HG03442 (cell line): ENCODE measurements around the gene ARAP3.

Experiments used
- ATAC-seq: cut with Tn5 transposase; IDR thresholded peaks from one replicate; pipeline ENCODE4 v1.9.1; 2021; ENCODE audit warnings: mild to moderate bottlenecking, moderate library complexity; ENCODE audit not compliant: unreplicated experiment

The ARAP3 gene

DNA sequence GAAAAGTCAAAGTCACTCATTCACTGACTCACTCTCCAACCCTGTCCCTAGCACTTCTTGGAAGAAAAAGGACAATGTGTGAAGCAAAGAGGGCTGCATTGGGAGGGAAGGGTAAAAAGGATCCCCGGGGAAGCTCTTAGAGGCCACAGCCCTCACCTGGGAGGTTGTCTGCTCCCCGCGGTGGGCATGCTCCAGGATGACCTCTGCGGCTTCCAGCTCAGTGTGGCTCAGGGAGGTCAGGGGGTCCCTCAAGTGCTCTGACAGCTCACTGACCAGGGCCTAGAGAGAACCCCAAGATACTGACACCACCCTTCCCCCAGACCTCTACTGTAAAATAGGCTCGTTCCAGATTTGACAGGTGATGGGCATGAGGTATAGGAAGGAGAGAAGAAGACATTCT is 34.8 kb downstream of the ARAP3 start:
- ATAC-seq, result no peak

DNA sequence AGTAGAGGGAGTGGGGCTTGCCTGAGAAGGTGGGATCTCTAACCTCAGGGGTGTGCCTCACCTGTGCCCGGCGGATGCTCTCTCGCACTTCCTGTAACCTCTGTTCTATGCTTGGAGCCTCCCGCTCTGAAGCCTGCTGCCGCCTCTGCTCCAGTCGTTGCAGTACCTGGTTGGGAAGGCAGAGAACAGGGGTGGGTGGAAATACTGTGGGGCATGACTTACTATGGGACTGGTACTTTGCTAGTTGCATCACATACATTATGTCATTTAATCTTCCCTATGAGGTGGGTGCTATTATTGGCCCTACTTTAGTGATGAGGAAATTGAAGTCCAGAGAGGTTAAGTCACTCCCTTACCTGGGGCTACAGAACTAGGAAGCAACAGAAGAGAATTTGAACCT is 36.0 kb downstream of the ARAP3 start:
- ATAC-seq, result no peak

DNA sequence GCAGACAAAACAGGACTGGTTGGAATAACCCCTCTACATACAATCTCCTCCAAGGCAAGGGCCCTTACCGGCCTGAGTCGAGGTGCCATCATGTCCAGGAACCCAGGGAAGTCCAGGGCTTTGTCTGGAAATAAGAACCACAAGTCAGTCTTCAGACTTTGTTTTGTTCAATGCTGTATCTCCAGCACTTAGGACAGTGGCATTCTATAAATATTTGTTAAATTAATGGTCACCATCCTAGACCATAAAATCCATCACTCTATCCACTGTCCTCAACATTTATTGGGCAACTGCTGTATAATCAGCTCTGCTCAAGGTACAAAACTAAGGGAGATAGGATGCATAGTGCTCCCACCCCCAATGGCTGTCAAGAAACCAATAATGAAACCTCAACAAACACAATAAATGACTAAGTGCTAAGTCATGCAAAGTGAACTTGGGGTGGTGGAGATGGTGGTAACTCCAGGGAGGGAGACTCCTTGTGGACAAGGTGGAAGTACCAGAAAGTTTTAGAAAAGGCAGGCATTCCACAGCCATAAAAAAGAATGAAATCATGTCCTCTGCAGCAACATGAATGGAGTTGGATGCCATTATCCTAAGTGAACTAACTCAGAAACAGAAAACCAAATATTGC is 40.3 kb downstream of the ARAP3 start:
- ATAC-seq, result peak; percentile 55

DNA sequence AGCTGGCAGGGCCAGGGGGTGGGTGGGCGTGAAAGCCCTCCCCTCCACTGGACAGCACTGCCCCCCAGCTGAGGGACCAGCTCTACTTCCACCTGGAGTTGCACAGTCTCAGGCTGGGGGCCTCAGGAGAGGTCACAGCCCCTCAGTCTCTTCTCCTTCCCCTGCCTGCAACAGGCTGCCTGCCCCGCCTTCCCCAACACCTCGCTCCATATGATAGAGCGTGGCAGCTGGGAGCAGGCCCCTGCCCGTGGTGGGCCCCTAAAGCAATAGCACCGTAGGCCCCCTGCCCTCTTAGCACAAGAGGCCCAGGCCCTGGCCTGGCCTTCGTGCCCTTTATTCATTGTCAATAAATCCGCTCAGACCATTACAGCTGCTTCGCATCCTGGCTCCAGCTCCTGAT is 41.3 kb downstream of the ARAP3 start:
- ATAC-seq, result no peak

DNA sequence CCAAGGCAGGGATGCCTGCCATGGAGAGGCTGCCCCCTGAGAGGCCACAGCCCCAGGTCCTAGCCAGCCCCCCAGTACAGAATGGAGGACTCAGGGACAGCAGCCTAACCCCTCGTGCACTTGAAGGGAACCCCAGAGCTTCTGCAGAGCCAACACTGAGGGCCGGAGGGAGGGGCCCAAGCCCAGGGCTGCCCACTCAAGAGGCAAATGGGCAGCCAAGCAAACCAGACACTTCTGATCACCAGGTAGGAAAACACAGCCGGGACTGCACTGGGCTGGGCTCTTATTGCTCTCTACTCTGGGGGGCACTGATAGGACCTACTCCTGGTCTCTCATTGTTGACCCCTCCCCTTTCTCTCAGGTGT is 42.0 kb downstream of the ARAP3 start:
- no peak for ATAC-seq

DNA sequence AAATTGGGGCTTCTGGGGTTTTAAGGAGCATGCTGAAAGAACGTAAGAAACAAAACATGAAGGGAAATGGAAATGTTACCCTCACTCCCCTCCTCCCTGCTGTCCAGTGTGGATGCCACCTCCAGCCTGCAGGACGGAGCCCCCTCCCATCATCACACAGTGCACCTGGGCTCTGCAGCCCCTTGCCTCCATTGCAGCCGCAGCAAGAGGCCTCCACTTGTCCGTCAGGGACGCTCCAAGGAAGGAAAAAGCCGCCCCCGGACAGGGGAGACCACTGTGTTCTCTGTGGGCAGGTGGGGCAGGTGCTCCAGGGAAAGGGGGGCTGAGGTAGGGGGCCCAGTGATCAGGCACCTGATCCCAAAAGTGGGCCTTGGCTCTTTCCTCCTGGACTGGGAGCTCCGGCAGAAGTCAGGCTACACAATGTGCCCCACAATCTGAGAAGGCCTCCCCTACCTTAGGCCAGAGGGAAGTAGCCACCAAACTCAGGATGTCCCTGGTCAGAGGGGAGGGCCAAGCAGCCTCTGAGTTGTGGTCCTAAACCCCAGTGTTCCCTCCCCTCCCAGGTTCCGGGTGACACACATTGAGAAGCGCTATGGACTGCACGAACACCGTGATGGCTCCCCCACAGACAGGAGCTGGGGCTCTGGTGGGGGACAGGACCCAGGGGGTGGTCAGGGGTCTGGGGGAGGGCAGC is 42.5 kb downstream of the ARAP3 start:
- no peak for ATAC-seq

DNA sequence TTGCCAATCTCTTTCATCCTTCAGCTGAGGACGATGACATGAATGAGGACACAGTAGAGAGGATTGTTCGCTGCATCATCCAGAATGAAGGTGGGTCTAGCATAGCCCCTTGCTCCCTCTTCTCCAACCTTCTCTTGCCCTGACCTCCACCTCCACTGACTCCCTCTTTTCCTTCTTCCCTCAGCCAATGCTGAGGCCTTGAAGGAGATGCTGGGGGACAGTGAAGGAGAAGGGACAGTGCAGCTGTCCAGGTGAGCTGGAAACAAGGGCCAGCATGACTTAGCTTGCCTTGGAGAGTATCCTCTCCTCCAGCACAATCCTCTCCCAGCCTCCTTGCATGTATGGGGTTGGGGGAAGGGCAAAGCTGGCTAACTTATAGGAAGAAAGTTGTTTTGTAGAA is 43.3 kb downstream of the ARAP3 start:
- no peak for ATAC-seq

DNA sequence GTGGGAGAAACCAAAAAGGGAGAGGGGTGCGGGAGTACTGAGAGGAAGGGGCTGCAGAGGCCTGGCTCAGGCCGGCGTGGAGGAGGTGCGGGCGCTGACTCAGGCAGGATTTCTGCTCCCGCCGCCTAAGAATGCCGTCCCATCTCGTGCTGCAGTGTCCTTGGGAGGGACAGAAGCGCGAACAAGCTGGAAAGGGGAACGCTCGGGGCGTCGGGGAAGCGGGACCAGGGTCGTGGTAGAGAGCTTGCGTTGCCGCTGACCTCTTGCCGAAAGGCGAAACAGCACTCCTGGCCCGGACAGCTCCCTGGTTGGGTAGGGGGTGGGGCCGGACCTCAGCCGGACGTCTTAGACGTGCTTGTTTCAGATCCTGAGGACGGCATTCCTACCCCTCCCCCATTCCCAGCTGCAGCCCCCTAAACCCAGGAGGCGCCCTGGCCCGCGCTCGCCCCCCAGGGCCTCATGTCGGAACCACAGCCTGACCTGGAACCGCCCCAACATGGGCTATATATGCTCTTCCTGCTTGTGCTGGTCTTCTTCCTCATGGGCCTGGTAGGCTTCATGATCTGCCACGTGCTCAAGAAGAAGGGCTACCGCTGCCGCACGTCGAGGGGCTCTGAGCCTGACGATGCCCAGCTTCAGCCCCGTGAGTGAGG is 44.1 kb downstream of the ARAP3 start:
- peak; percentile 33 for ATAC-seq

DNA sequence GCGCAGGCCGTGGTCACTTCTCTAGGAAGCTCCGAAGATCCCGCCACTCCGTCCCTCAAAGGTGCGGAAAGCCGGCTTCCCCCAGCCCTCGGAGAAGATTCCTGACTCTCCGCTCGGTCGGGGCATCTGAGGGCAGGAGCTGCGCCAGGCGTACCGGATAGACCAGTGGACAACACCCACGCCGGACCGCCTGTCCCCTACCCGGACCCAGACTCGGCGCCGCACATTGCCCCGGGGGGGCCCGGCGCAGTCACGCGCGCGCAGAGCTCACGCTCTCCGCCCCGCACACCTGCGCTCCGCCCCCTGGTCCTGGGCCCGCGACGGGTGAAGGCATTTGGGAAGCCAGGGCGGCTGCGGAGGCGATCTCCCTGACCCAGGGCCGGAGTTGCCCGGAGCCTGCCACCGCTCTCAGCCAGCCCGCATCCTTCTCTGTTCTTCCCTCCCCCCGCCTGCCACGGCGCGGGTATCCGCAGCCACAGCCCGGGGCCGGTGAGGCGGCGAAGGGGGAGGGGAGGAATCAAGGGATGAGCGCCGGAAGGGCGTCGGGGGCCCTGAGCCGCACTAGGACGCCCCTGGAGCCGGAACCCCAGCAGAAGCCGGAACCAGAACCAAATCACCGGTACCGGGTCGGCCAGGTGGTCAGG is 44.8 kb downstream of the ARAP3 start:
- ATAC-seq, result peak; percentile 16

DNA sequence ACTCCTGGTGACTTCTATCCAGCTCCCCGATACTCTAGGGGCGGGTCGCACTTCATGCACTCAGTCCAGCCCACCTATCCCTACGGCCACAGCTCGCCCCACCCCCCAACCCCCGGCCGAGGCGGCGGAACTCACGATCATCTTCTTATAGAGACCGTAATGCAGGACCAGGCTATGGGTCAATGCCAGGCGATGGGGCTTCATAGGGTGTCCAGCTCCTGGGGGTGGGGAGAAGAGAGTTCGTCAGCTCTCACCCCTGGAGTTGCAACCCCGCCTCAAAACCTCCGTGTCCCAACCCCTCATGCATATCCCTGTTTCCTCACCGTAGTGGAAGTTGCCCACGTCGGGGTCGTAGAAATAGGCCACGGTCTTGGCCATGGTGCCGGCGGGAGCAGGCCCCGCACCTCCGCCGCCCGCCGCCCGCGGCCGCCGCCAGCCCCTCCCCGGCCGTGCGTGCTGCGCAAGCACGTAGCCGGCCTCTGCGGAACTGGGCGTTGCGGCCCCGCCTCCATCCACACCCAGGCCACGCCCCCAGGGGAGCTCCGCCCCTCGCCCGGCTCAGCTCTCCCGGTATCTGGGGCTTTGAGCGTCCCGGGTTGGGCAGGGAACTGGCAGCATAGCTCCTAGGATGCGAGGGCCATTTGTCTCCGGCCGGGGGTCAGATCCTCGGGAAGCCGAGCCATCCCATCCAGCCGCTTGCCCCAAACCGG is 45.5 kb downstream of the ARAP3 start, which contains the start of the genes HDAC3 and RELL2:
Gene HDAC3, minus strand, starts transcription at position 437 of the 710 bp plus-strand sequence. Its CDS starts 59 bp downstream, at position 378.
Gene RELL2, plus strand, starts transcription at position 585 of the 710 bp plus-strand sequence. CDS start 1,229 bp downstream, outside the sequence.
- peak; percentile 63 for ATAC-seq

DNA sequence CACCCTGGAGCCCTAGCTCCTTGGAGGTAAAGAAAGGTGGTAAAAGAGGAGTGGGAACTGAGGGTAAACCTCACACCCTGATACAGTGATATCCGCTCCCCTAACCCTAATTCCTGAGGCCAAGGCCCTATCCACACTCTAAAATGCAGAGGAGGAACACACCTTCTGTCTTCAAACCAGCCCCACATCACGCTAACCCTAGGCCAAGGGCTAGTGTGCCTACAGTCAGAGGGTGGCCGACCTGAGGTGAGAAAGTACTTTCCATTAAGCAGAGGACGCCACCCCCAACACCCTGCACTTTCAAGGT is 46.0 kb downstream of the ARAP3 start:
- no peak for ATAC-seq

DNA sequence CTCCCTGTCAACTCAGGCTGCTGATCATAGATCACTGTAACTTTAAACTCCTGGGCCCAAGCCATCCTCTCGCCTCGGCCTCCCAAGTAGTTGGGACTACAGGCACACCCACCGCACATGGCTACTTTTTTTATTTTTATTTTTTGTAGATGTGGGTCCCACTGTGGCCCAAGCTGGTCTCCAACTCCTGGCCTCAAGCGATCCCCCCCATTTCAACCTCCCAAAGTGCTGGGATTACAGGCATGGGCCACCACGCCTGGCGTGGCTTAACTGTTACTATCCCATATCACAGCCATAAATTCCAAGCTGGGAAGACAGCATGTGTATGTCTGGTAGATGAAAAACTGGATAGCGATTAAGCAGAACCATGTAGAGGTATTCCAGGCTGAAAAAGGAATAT is 46.4 kb downstream of the ARAP3 start:
- ATAC-seq, result no peak

DNA sequence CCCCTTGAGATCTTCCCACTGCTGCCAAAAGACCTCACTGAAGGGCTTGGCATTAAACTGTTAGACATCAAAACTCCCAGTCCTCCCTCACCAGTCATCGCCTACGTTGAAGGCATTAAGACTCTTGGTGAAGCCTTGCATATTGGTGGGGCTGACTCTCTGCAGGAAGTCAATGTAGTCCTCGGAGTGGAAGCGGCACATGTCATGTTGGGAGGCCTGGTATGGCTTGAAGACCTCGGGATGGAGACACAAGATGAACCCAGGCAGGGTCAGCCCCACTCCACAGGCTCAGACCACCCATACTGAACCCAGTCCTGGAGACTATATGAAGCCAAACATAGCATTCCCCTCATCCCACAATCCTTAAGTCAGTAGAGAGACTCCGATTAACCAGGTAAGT is 47.3 kb downstream of the ARAP3 start:
- ATAC-seq, result no peak

DNA sequence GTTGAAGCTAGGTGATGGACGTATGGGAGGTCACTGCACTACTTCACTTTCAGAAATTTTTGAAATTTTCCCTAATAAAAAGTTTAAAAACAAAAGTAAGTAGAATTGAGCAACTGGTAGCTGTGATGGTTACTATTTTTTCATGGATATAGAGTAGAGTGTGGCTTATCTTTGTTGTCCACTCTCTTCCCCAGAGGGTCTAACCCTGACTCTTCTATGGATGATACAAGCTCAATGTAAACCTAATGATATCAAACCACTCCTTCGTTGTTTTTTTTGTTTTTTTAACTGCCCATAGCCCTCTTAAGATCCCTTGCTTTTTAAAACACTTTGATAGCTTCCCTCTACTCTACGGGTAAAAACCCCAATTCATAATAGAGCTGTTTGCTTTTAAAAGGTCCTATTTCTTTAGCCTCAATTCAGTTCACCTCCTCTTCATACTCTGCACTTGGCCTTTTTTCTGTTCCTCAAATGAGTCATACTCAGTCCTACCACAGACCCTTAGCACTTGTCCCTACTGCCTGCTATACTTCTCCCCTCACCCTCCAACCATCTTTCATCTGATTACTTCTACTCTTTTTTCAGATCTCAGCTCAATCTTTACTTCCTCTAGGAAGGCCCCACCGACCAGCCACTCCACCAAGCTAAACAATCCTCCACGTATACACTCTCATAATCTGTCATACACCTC is 48.0 kb downstream of the ARAP3 start:
- ATAC-seq, result peak; percentile 71

DNA sequence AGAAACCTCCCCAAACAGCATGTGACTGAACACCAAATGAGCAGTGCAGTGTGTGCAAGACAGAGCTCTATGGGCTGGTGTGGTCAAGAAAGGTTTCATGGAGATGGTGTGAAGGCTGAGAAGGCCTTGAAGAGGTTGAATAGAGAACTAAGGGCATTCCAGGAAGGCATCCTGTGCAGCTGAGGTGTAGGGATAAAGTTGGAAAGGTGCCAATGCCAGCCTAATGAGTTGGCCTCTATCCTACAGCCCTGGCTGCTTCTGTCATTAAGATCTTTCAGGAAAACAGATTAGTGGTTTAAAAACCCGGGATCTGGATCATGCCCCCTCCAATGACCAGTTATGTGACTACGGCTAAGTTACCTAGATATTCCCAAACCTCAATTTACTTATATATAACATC is 49.4 kb downstream of the ARAP3 start:
- ATAC-seq, result no peak

DNA sequence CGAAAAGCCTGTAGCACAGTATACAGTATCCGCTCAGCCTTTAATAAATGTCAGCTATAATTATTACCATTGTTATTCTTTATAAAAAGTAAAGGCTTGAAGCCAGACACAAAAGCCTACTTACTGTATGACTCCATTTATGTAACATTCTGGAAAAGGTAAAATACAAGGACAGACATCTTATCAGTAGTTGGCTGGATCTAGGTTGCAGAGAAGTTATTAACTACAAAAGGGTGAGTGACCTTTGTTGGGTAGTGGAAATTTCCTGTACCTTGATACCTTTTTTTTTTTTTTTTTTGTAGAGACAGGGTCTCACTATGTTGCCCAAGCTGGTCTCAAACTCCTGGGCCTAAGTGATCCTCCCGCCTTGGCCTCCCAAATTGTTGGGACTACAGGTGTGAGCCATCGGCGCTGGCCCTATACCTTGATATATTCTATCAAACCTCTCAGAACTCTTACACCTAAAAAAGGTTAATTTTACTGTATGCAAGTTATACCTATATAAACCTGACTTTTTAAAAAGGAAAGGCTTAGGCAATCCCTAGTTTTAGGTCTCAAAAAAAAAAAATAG is 51.4 kb downstream of the ARAP3 start:
- no peak for ATAC-seq

DNA sequence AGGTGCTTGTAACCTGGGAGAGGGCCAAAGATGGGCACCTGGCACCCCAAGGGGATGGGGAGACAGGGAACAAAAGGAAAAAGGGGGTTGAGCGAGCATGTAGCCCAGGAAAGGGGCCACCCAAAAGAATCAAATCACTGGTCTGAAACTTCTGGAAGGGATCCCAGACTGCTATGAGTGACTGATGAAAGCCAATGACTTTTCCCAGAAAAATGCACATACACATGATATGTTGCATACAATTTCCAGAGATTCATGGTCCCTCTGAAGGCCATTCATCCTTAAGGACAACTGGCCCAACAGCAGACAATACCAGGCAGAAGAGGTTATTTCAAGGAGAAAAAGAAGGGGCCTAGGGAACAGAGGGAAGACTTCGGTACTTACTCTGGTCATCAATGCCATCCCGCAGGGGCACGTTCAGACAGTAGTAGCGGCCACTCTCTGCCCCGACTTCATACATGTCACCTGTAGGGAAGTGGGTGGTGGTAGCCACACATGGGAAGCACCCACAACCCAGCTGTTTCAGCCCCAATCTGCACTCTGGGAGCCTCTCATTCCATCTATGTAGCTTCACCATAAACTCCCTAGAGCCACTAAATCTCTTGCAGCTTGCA is 53.7 kb downstream of the ARAP3 start:
- no peak for ATAC-seq

DNA sequence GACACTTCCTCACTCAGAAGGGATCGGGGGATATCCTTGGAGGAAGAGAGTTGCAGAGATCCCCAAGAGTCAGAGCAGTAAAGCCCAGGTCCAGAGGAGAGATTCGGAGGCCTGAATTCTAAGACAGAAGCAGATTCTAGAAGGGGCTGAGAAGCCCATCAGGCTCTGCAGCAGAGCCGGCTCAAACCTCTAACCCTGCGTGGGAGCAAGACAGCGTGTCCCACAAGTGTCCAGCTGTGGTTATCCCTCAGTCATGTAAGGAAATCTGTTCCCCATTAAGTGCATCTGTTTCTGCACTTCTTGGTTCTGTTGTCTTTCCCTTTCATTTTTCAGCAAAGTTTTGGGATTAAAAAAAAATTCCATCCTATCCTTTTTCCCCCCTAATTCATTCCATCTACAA is 58.4 kb downstream of the ARAP3 start:
- no peak for ATAC-seq

DNA sequence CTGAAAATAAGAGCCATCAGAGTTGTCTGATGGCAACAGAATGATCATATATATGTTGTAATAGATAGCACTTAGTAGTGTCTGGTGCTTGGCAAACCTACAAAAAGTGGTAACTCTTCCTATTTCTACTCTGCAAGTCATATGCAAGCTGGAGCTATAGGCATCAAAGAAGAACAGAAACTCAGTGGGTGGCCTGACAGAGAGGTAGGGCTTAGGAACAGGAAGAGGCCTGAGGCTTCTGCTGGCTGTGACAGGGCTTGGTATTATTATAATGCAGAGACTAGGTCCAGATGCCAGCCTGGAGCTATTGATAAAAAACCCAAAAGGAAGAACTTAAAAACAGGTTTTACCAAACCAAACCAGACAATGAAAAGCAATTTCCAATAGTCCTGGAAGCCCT is 58.8 kb downstream of the ARAP3 start:
- peak; percentile 64 for ATAC-seq
